ENCODE measurements around the gene ZNF516. TPM values are rescaled to one million over a fixed set of nuclear protein-coding genes. Genes with fewer than 3 reads are reported as not detected.
A peak's percentile ranks its signal among the peaks of the same experiment; 100 is the strongest.

Gene ZNF516
- total and polyA plus RNA-seq, 2 of the 4 experiments (the other 2 are of a cell fraction): 7.9 to 16.9 TPM

DNA sequence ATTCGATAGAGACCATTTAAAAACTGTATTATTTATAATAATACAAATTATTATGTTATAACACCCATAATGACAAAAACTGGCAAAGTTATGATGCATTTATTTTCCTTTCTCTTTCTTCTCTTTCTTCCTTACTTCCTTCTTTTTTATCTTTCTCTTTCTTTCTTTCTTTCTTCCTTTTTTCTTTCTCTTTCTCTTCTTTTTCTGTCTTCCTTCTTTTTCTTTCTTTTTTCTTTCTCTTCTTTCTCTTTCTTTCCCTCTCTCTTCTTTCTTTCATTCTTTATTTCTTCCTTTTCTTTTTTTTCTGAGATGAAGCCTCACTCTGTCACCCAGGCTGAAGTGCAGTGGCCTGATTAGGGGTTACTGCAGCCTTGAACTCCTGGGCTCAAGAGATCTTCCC lies 27.5 kb upstream of the ZNF516 start:
- H4K5ac ChIP-seq (ENCODE audit: low read depth, low read length): no peak overlapping the region
- no peak overlapping the region for H3K4me3 ChIP-seq (ENCODE audit: insufficient read depth, low read depth, low read length)
- H3K4me2 ChIP-seq (ENCODE audit: low read depth, low read length): no peak overlapping the region
- ChIA-PET POLR2A (ENCODE audit: unreplicated experiment) (no interaction called here), CTCF (no interaction called here)
- H2AK5ac ChIP-seq (ENCODE audit: low read depth, low read length): no peak overlapping the region
- no peak overlapping the region for H3K4ac ChIP-seq (ENCODE audit: low read depth, low read length)
- H3K18ac ChIP-seq (ENCODE audit: low read depth, low read length): no peak overlapping the region
- H3K4me1 ChIP-seq (ENCODE audit: control insufficient read depth, insufficient read depth, low read length): peaks cover 3% of the 10 kb centered on the region; the same call in 1 of the 2 replicates
- no peaks in the 10 kb centered on the region for H3K9me3 ChIP-seq (ENCODE audit: control insufficient read depth, insufficient read depth, low read length)
- H2BK20ac ChIP-seq (ENCODE audit: low read depth, low read length): no peak overlapping the region
- in situ Hi-C loops (cut with MboI; ENCODE audit: low sequenced_read_pairs) (no loop called here), intact Hi-C loops (cut with micrococcal nuclease) (no loop called here), dilution Hi-C loops (cut with HindIII; ENCODE audit: low sequenced_read_pairs, unreplicated experiment) (no loop called here)
- TF ChIP-seq RAD21 (IDR thresholded peaks at IDR 0.05; ENCODE audit: low read length): no peak
- TF ChIP-seq POLR2A (IDR thresholded peaks at IDR 0.05; ENCODE audit: low read depth, low read length): no peak
- TF ChIP-seq BHLHE40 (IDR thresholded peaks at IDR 0.05; ENCODE audit: low read depth, low read length): no peak
- no peak for TF ChIP-seq CHD1 (IDR thresholded peaks at IDR 0.05; ENCODE audit: low read depth, low read length)
- no peak for TF ChIP-seq CEBPB (IDR thresholded peaks at IDR 0.05; ENCODE audit: low read depth, low read length)
- TF ChIP-seq MAZ (IDR thresholded peaks at IDR 0.05; ENCODE audit: borderline replicate concordance, low read depth, low read length): no peak
- TF ChIP-seq, protein P1, sequence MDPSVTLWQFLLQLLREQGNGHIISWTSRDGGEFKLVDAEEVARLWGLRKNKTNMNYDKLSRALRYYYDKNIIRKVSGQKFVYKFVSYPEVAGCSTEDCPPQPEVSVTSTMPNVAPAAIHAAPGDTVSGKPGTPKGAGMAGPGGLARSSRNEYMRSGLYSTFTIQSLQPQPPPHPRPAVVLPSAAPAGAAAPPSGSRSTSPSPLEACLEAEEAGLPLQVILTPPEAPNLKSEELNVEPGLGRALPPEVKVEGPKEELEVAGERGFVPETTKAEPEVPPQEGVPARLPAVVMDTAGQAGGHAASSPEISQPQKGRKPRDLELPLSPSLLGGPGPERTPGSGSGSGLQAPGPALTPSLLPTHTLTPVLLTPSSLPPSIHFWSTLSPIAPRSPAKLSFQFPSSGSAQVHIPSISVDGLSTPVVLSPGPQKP (IDR thresholded peaks at IDR 0.05; ENCODE audit: borderline replicate concordance, low read depth, low read length): no peak
- no peak for TF ChIP-seq SMC3 (IDR thresholded peaks at IDR 0.05; ENCODE audit: low read depth, low read length)
- no peak for TF ChIP-seq NFE2L2 (IDR thresholded peaks at IDR 0.05; ENCODE audit: low read depth, low read length)
- TF ChIP-seq, protein P2, sequence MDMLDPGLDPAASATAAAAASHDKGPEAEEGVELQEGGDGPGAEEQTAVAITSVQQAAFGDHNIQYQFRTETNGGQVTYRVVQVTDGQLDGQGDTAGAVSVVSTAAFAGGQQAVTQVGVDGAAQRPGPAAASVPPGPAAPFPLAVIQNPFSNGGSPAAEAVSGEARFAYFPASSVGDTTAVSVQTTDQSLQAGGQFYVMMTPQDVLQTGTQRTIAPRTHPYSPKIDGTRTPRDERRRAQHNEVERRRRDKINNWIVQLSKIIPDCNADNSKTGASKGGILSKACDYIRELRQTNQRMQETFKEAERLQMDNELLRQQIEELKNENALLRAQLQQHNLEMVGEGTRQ (IDR thresholded peaks at IDR 0.05; ENCODE audit: low read depth, low read length): no peak
- peak overlapping the region; percentile 84 for H2AFZ ChIP-seq (replicated peaks; ENCODE audit: low read length, poor library complexity)
- H2BK120ac ChIP-seq (ENCODE audit: low read depth, low read length): no peak overlapping the region
- H4K91ac ChIP-seq (ENCODE audit: insufficient read depth, low read depth, low read length): no peak overlapping the region
- H3K9me1 ChIP-seq (ENCODE audit: insufficient read depth, low read length): peaks cover 3% of the 10 kb centered on the region
- H2BK15ac ChIP-seq (ENCODE audit: low read depth, low read length): no peak overlapping the region
- no peaks in the 10 kb centered on the region for H4K20me1 ChIP-seq (ENCODE audit: insufficient read depth, low read length)
- no CpG with 5 or more reads among the region's 1 CpG for WGBS, 2 experiments (ENCODE audit: extremely low coverage in 2 of 2, insufficient read length in 1 of 2)
- H3K27ac ChIP-seq (ENCODE audit: insufficient read depth, low read length): no peak overlapping the region
- no peaks in the 10 kb centered on the region for H3K79me1 ChIP-seq (ENCODE audit: low read depth in 1 of 2, low read length in 2 of 2)
- no peak overlapping the region for H3K23ac ChIP-seq (ENCODE audit: low read depth, low read length)
- no peaks in the 10 kb centered on the region for H3K36me3 ChIP-seq (ENCODE audit: control insufficient read depth, insufficient read depth, low read length)
- H2BK5ac ChIP-seq (ENCODE audit: low read depth, low read length, poor library complexity, severe bottlenecking): no peak overlapping the region
- no peak overlapping the region for H2AK9ac ChIP-seq (replicated peaks; ENCODE audit: low read depth, low read length, poor library complexity)
- H3K56ac ChIP-seq (ENCODE audit: extremely low read depth, insufficient read depth, low read length): no peak overlapping the region
- BruUV-seq (replicated peaks): no TSS peak
- no peak overlapping the region for H3K9ac ChIP-seq (ENCODE audit: low read depth, low read length)
- ATAC-seq (ENCODE audit: low read depth) (no peak), DNase-seq (no peak)
- H4K8ac ChIP-seq (ENCODE audit: low read depth in 2 of 2, low read length in 2 of 2): no peak overlapping the region; a peak in 1 of 4 replicates
- no peak overlapping the region for H3K14ac ChIP-seq (replicated peaks; ENCODE audit: low read depth, low read length)
- no peaks in the 10 kb centered on the region for H3K27me3 ChIP-seq (ENCODE audit: control insufficient read depth, insufficient read depth, low read length)
